Keratinocyte (primary cell): ENCODE measurements around the gene ZNF541. TPM values are rescaled to one million over a fixed set of nuclear protein-coding genes. Genes with fewer than 3 reads are reported as not detected.

Experiments used
- DNase-seq: peaks from one replicate; pipeline ENCODE4 v3.0.0-alpha.2; 2011; ENCODE audit warnings: low read depth, missing footprints, low spot score
- FAIRE-seq: peaks from 2 replicates; lab custom pipeline; 2011; peaks lifted over from hg19 to GRCh38; lab: Jason Lieb, UNC
- H2AFZ ChIP-seq: 2 replicates; pipeline ENCODE4 v1.6.0; 2012; ENCODE audit warnings: low read length, control low read depth, inconsistent platforms; ENCODE audit not compliant: control insufficient read depth
- H3K27ac ChIP-seq: 2 replicates; pipeline ENCODE4 v1.5.1; 2011; ENCODE audit warnings: low read length; ENCODE audit not compliant: control insufficient read depth, insufficient read depth
- H3K27me3 ChIP-seq: 3 replicates; pipeline ENCODE4 v1.6.0; 2011; ENCODE audit warnings: low read length; ENCODE audit not compliant: control insufficient read depth, insufficient read depth; ENCODE audit errors: extremely low read depth
- H3K36me3 ChIP-seq, 2 experiments: 2 replicates in 1 of 2; 3 replicates in 1 of 2; pipeline ENCODE4 v1.5.1; 2011; ENCODE audit warnings: low read length in 2 of 2, mild to moderate bottlenecking in 1 of 2; ENCODE audit not compliant: control insufficient read depth in 2 of 2, insufficient read depth in 2 of 2; ENCODE audit errors: extremely low read depth in 1 of 2
- H3K4me1 ChIP-seq: 3 replicates; pipeline ENCODE4 v1.5.1; 2011; ENCODE audit warnings: low read length; ENCODE audit not compliant: control insufficient read depth, insufficient read depth; ENCODE audit errors: extremely low read depth
- H3K4me2 ChIP-seq: 3 replicates; pipeline ENCODE4 v1.6.0; 2011; ENCODE audit warnings: low read depth, low read length; ENCODE audit not compliant: control insufficient read depth, insufficient read depth; ENCODE audit errors: extremely low read depth
- H3K4me3 ChIP-seq, 3 experiments: fragments of 200-600 bp in 1 of 3; sonication (generic) in 1 of 3; 2 replicates in 2 of 3; 3 replicates in 1 of 3; pipeline ENCODE4 v1.5.1; 2011 to 2016; ENCODE audit warnings: low read length in 3 of 3, mild to moderate bottlenecking in 3 of 3, control low read depth in 2 of 3, inconsistent platforms in 1 of 3, low read depth in 1 of 3, mixed read lengths in 1 of 3, mixed run types in 1 of 3, moderate library complexity in 1 of 3; ENCODE audit not compliant: control insufficient read depth in 2 of 3, insufficient read depth in 2 of 3; ENCODE audit errors: extremely low read depth in 1 of 3
- H3K79me2 ChIP-seq: 2 replicates; pipeline ENCODE4 v1.6.0; 2012; ENCODE audit warnings: low read length; ENCODE audit not compliant: control insufficient read depth, insufficient read depth
- H3K9ac ChIP-seq: 3 replicates; pipeline ENCODE4 v1.6.0; 2011; ENCODE audit warnings: low read length; ENCODE audit not compliant: control insufficient read depth, insufficient read depth; ENCODE audit errors: extremely low read depth
- H3K9me1 ChIP-seq: 3 replicates; pipeline ENCODE4 v1.6.0; 2011; ENCODE audit warnings: low read length; ENCODE audit not compliant: control insufficient read depth, insufficient read depth; ENCODE audit errors: extremely low read depth
- H3K9me3 ChIP-seq: 2 replicates; pipeline ENCODE4 v1.5.1; 2012; ENCODE audit warnings: low read depth, low read length; ENCODE audit not compliant: control insufficient read depth
- H4K20me1 ChIP-seq: 3 replicates; pipeline ENCODE4 v1.6.0; 2011; ENCODE audit warnings: low read length; ENCODE audit not compliant: control insufficient read depth, insufficient read depth; ENCODE audit errors: extremely low read depth
- CTCF ChIP-seq, 3 experiments: IDR thresholded peaks in 1 of 3; conservative IDR thresholded peaks in 1 of 3; optimal IDR thresholded peaks in 1 of 3; 2 replicates in 2 of 3; 3 replicates in 1 of 3; pipeline versions ENCODE3 to v1.5.1; 2011; ENCODE audit warnings: low read length in 3 of 3, mild to moderate bottlenecking in 3 of 3, moderate library complexity in 2 of 3, control low read depth in 1 of 3, inconsistent platforms in 1 of 3; ENCODE audit not compliant: insufficient read depth in 2 of 3; ENCODE audit errors: extremely low read depth in 1 of 3
- EZH2 ChIP-seq: IDR thresholded peaks from one replicate; pipeline ENCODE4 v1.6.1; 2012; ENCODE audit warnings: inconsistent platforms, mild to moderate bottlenecking, low read length, moderate library complexity
- dilution Hi-C: fragments of 300-500 bp; cut with MboI; formaldehyde crosslinking; loops from one replicate; pipeline ENCODE4 v1.7.0; 2020; ENCODE audit warnings: low sequenced_read_pairs; ENCODE audit not compliant: extremely low pct_ligation_motif_present
- polyA plus RNA-seq, 5 experiments: library from polyadenylated mRNA; depleted of rRNA in 3 of 5; stranded (reverse) in 3 of 5; stranded (forward) in 1 of 5; unstranded in 1 of 5; fragments of >200 nt; gene quantifications; 1 replicate in 1 of 5; 2 replicates in 3 of 5; 3 replicates in 1 of 5; pipeline versions ENCODE4 v1.2.1 to v1.2.3, GENCODE V29; 2011 to 2012; ENCODE audit warnings: missing spikeins in 2 of 5, low read depth in 1 of 5, low replicate concordance in 1 of 5

Gene ZNF541
- polyA plus RNA-seq, 1 donor (not counting 4 experiments of a cell fraction or from before 2014, with no cell fraction given) = not detected

- H3K9me3 ChIP-seq = no peaks in the 10 kb centered on the region
- dilution Hi-C loops = no loop called here
- H2AFZ ChIP-seq = no peak overlapping the region
- TF ChIP-seq CTCF (optimal IDR thresholded peaks at IDR 0.05 in 1 of 3, IDR thresholded peaks at IDR 0.05 in 1 of 3, conservative IDR thresholded peaks at IDR 0.05 in 1 of 3; ENCODE audit: extremely low read depth in 1 of 3, insufficient read depth in 2 of 3, low read length in 3 of 3) (no peak), EZH2 (no peak)
- H3K36me3 ChIP-seq = peaks cover 0 to 2% of the 10 kb centered on the region in 2 experiments
- peaks cover 7% of the 10 kb centered on the region for H3K4me1 ChIP-seq
- H3K27me3 ChIP-seq = no peaks in the 10 kb centered on the region
- DNase-seq (no peak), FAIRE-seq (no peak)
- H3K9me1 ChIP-seq = peaks cover 3% of the 10 kb centered on the region
- H3K9ac ChIP-seq = no peak overlapping the region
- peaks cover 90% of the 10 kb centered on the region for H3K79me2 ChIP-seq
- H4K20me1 ChIP-seq = peaks cover 11% of the 10 kb centered on the region
- H3K4me2 ChIP-seq = no peak overlapping the region
- H3K4me3 ChIP-seq = no peak overlapping the region
- H3K27ac ChIP-seq = no peak overlapping the region
Observed at GRCh38 chr19:47614559-47614958, 41.6 kb upstream of the ZNF541 start.

- FAIRE-seq (no peak), DNase-seq (no peak)
- H4K20me1 ChIP-seq = peaks cover 11% of the 10 kb centered on the region
- H3K9ac ChIP-seq = no peak overlapping the region
- H3K4me3 ChIP-seq = no peak overlapping the region
- peaks cover 7% of the 10 kb centered on the region for H3K4me1 ChIP-seq
- no peak overlapping the region for H3K4me2 ChIP-seq
- dilution Hi-C loops = no loop called here
- H3K36me3 ChIP-seq = peaks cover 0 to 2% of the 10 kb centered on the region in 2 experiments
- H2AFZ ChIP-seq = no peak overlapping the region
- H3K9me3 ChIP-seq = no peaks in the 10 kb centered on the region
- peaks cover 3% of the 10 kb centered on the region for H3K9me1 ChIP-seq
- H3K27me3 ChIP-seq = no peaks in the 10 kb centered on the region
- no peak for TF ChIP-seq CTCF (optimal IDR thresholded peaks at IDR 0.05 in 1 of 3, IDR thresholded peaks at IDR 0.05 in 1 of 3, conservative IDR thresholded peaks at IDR 0.05 in 1 of 3; ENCODE audit: extremely low read depth in 1 of 3, insufficient read depth in 2 of 3, low read length in 3 of 3)
- TF ChIP-seq EZH2 = no peak
- peaks cover 87% of the 10 kb centered on the region for H3K79me2 ChIP-seq
- no peak overlapping the region for H3K27ac ChIP-seq
Observed at GRCh38 chr19:47614021-47614295, 41.0 kb upstream of the ZNF541 start.
